ENCODE results near the gene STK32A.

STK32A gene

DNA sequence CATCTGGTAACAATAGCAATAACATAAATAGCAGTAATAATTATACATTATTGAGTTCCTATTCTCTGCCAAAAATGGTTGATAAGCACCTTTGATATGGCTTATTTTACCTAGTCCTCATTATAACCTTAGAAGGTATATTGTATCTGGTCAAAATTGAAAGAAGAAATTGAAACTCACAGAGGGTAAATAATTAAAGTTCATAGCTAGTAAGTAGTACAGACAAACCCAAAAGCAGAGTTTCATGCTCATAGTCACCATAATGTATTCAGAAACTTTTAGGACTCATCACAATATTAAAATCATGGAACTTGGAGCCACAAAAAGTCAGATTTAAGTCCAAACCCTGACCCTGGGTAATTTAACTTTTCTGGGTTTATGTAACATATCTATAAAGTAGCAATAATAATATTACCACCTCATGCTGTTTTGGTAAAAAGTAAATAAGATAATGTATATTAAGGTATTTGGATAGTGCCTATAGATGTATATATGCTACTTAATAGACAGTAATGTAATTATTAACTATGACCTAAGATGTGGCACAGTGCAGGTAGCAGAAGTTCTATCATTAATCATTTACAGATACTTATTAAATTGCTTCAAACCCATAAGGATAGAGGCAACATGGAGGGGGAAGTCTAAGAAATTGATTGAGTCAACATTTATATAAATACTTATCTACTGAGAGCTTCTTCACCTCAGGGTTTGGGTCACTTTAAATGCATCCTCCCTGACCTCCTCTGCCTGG is 32.4 kb downstream of the STK32A start:
- no peak overlapping the region for H3K4me3 ChIP-seq (ENCODE audit: low read depth, low read length)
- DNase-seq (ENCODE audit: low read depth) = no peak
- TF ChIP-seq POLR2A (IDR thresholded peaks at IDR 0.05; ENCODE audit: extremely low read depth, insufficient read length) (no peak), MYC (IDR thresholded peaks at IDR 0.05; ENCODE audit: low read depth, low read length) (no peak)
- TF ChIP-seq, protein P1, sequence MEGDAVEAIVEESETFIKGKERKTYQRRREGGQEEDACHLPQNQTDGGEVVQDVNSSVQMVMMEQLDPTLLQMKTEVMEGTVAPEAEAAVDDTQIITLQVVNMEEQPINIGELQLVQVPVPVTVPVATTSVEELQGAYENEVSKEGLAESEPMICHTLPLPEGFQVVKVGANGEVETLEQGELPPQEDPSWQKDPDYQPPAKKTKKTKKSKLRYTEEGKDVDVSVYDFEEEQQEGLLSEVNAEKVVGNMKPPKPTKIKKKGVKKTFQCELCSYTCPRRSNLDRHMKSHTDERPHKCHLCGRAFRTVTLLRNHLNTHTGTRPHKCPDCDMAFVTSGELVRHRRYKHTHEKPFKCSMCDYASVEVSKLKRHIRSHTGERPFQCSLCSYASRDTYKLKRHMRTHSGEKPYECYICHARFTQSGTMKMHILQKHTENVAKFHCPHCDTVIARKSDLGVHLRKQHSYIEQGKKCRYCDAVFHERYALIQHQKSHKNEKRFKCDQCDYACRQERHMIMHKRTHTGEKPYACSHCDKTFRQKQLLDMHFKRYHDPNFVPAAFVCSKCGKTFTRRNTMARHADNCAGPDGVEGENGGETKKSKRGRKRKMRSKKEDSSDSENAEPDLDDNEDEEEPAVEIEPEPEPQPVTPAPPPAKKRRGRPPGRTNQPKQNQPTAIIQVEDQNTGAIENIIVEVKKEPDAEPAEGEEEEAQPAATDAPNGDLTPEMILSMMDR (IDR thresholded peaks at IDR 0.05; ENCODE audit: low read depth, low read length) = no peak
- TF ChIP-seq, protein P2, sequence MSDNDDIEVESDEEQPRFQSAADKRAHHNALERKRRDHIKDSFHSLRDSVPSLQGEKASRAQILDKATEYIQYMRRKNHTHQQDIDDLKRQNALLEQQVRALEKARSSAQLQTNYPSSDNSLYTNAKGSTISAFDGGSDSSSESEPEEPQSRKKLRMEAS (IDR thresholded peaks at IDR 0.05; ENCODE audit: low read depth, low read length) = no peak

DNA sequence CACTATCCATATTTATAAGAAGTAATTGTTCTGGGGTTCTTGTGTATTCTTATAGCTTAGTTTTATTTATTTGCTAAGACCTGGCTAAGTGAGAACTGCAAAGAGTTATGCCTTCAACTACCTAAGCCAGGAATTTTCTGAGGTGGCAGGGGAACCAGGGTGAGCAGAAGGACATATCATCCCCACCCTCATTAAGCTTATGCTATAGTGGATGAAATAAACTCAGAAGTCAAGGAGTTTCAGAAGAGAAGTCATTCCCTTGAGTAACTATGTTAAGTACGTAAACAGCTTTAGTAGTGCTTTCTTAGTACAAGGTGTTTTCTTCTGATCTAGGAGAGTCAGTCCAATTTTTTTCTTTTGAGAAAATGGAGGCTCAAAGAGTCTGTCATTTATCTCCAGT is 41.7 kb downstream of the STK32A start:
- H3K4me3 ChIP-seq (ENCODE audit: low read depth, low read length) = no peak overlapping the region
- TF ChIP-seq, protein P1 (IDR thresholded peaks at IDR 0.05; ENCODE audit: low read depth, low read length) = no peak
- TF ChIP-seq POLR2A (IDR thresholded peaks at IDR 0.05; ENCODE audit: extremely low read depth, insufficient read length) = no peak
- TF ChIP-seq, protein P2 (IDR thresholded peaks at IDR 0.05; ENCODE audit: low read depth, low read length) = no peak
- no peak for TF ChIP-seq MYC (IDR thresholded peaks at IDR 0.05; ENCODE audit: low read depth, low read length)
- no peak for DNase-seq (ENCODE audit: low read depth)

DNA sequence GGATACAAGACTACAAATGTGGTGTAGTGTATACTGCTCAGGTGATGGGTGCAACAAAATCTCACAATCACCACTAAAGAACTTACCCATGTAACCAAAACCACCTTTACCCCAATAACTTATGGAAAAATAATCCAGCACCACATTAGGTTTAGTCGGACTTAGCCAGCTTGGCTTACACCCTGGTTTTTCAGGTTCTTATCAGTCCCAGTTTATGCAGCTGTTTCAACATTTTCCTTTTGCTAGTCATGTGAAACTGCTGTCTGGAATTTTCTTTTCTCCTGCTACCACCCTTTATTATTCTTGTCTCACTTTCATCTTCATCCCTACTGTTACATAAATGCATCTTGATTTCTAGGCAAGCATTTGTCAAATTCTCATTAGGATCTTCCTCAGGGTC is 51.5 kb downstream of the STK32A start:
- DNase-seq (ENCODE audit: low read depth) = no peak
- no peak overlapping the region for H3K4me3 ChIP-seq (ENCODE audit: low read depth, low read length)
- TF ChIP-seq MYC (IDR thresholded peaks at IDR 0.05; ENCODE audit: low read depth, low read length) = no peak
- TF ChIP-seq, protein P1 (IDR thresholded peaks at IDR 0.05; ENCODE audit: low read depth, low read length) = no peak
- no peak for TF ChIP-seq POLR2A (IDR thresholded peaks at IDR 0.05; ENCODE audit: extremely low read depth, insufficient read length)
- TF ChIP-seq, protein P2 (IDR thresholded peaks at IDR 0.05; ENCODE audit: low read depth, low read length) = no peak

DNA sequence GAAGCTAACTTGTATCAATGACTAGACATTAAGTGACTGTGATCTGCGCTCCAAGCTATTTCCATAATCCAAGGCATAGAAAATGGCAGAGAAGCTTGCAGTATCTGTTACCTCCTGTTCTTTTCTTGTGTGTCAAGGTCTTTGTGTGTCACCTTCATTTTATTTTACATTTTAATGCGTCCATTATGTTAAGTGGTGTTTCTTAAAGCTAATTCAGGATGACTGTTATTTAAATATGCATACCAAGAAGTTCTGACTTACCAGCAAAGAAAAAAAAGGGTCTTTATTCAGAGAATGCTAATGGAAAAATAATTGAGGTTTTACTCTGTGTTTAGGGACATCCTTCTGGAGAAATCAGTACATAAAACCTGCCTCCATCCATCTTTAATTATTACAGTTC is 52.3 kb downstream of the STK32A start:
- no peak for DNase-seq (ENCODE audit: low read depth)
- no peak overlapping the region for H3K4me3 ChIP-seq (ENCODE audit: low read depth, low read length)

GRCh38 chr5:147290261-147290660 is 55.4 kb downstream of the STK32A start:
- no peak overlapping the region for H3K4me3 ChIP-seq (ENCODE audit: low read depth, low read length)
- DNase-seq (ENCODE audit: low read depth) = no peak
- TF ChIP-seq MYC (IDR thresholded peaks at IDR 0.05; ENCODE audit: low read depth, low read length) (no peak), POLR2A (IDR thresholded peaks at IDR 0.05; ENCODE audit: extremely low read depth, insufficient read length) (no peak)
- TF ChIP-seq, protein P1 (IDR thresholded peaks at IDR 0.05; ENCODE audit: low read depth, low read length) = no peak
- TF ChIP-seq, protein P2 (IDR thresholded peaks at IDR 0.05; ENCODE audit: low read depth, low read length) = no peak

More for the DNA sequence above, 52.3 kb downstream of the STK32A start:
- TF ChIP-seq MYC (IDR thresholded peaks at IDR 0.05; ENCODE audit: low read depth, low read length) = no peak
- no peak for TF ChIP-seq POLR2A (IDR thresholded peaks at IDR 0.05; ENCODE audit: extremely low read depth, insufficient read length)
- TF ChIP-seq, protein P1 (IDR thresholded peaks at IDR 0.05; ENCODE audit: low read depth, low read length) = no peak
- TF ChIP-seq, protein P2 (IDR thresholded peaks at IDR 0.05; ENCODE audit: low read depth, low read length) = no peak

All from NB4 (cell line).